Transverse colon (tissue), 4 donors: ENCODE measurements around the gene RAMP1.

Source experiments
- CTCF ChIP-seq, 5 experiments: fragments of 200-600 bp in 3 of 5; fragments of 450-650 bp in 2 of 5; sonication (generic) in 3 of 5; IDR thresholded peaks; 1 replicate in 2 of 5; 2 replicates in 3 of 5; pipeline ENCODE4 v1.5.1; 2016 to 2017; ENCODE audit warnings: antibody characterized with exemption in 5 of 5, inconsistent platforms in 3 of 5, mild to moderate bottlenecking in 2 of 5, moderate library complexity in 1 of 5
- EP300 ChIP-seq: sonication (generic); formaldehyde crosslinking; IDR thresholded peaks from one replicate; pipeline ENCODE4 v1.6.1; 2017; ENCODE audit warnings: antibody characterized with exemption, low read depth
- POLR2A ChIP-seq: fragments of 450-650 bp; IDR thresholded peaks from one replicate; pipeline ENCODE4 v1.6.1; 2016; ENCODE audit warnings: antibody characterized with exemption, mild to moderate bottlenecking, moderate library complexity
- POLR2AphosphoS5 ChIP-seq, 3 donors: sonication (generic); formaldehyde crosslinking; IDR thresholded peaks; one replicate each; pipeline ENCODE4 v1.6.1; 2016; ENCODE audit warnings: antibody characterized with exemption in 3 of 3

DNA sequence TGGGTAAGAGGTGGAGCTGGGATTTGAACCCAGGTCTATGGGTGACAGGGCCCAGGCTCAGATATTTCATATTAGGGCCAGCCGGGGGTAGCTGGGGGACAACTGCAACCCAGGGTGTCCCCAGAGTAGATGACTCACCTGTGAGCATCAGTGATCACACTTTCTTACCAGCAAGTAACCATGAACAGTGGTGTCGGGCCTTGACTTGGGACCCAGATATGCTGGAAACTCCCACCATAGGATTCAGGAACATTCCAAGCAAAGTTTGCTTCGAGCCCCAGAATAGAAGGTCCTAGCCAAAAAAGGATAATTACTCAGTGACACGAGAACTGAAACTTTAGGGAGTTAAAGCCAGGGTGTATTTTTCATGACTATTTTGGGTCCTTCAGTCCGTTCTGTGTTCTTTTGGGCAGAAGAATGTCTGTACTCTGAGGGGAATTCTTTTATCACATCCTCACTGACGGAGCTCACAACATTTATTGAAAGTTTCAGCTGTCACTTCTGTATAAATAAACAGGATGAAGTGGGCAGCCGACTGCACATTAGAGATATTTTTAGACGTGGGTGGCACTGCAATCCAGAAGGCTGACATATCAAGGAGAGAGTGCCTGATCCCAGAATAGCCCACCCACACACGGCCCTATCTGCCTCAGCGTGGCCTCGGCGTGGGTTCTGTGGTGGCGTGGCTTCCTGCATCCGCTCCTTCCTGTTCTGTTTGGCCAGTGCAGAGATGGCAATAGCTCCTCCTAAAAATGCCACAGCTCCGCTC lies 45.6 kb downstream of the RAMP1 start:
- no peak for TF ChIP-seq CTCF (IDR thresholded peaks at IDR 0.05)
- TF ChIP-seq POLR2A, result no peak
- TF ChIP-seq POLR2AphosphoS5 (IDR thresholded peaks at IDR 0.05), result peak; percentile 8 to 59 (median 43)
- peak; percentile 71 for TF ChIP-seq EP300
